Loucy (cell line): Measurements from ENCODE around the gene CDH24.

Source experiments
- EZH2phosphoT487 ChIP-seq: fragments of 200-600 bp; IDR thresholded peaks from 2 replicates; pipeline ENCODE4 v1.6.1; 2018; ENCODE audit warnings: antibody characterized with exemption, mild to moderate bottlenecking, moderate library complexity, borderline replicate concordance
- TF ChIP-seq, protein P1 (sequence below): fragments of 200-600 bp; sonication (generic); conservative IDR thresholded peaks from 2 replicates; pipeline ENCODE4 v1.5.1; 2014; ENCODE audit warnings: mild to moderate bottlenecking, antibody characterized with exemption, low read length

DNA sequence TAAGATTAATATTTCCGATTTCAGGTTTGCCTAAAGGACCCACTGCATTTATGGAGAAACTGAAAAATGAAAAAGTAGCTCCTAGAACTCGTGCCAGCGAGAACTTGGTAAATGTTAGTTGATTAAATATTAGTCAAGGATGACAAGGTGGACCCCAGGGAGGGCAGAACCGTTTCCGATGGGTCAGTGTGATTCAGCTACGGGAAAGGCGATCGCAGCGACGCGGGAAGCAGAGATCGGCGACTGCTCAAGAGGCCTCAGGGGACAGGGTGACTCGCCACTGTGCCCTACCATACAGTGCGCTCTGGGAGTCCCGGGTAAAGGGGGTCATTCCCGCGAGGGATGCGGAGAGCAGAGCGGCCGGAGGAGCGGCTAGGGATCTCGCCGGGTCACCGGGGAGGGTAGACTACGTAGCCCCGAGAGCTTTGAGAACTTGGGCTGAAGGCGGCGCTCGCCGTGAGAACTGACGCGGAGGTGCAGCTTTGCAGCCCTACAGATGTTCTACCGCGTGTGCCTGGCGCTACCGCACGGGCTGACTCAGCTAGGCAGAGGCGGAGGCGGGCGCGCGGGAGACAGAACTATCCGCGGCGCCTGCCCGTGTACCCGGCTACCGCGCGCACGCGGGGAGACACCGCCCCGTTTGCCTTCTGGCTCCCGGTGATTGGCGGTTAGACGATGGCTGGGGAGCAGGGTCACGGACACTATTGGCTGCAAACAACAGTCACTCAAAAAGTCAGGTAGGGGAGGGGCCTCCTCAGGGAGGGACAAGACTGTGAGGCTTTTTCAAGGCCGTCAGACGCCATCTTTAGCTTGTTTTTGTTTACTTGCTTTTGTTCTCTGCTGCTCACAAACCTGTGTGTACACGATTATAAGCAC, 50.5 kb downstream of the CDH24 start:
- TF ChIP-seq, protein P1, sequence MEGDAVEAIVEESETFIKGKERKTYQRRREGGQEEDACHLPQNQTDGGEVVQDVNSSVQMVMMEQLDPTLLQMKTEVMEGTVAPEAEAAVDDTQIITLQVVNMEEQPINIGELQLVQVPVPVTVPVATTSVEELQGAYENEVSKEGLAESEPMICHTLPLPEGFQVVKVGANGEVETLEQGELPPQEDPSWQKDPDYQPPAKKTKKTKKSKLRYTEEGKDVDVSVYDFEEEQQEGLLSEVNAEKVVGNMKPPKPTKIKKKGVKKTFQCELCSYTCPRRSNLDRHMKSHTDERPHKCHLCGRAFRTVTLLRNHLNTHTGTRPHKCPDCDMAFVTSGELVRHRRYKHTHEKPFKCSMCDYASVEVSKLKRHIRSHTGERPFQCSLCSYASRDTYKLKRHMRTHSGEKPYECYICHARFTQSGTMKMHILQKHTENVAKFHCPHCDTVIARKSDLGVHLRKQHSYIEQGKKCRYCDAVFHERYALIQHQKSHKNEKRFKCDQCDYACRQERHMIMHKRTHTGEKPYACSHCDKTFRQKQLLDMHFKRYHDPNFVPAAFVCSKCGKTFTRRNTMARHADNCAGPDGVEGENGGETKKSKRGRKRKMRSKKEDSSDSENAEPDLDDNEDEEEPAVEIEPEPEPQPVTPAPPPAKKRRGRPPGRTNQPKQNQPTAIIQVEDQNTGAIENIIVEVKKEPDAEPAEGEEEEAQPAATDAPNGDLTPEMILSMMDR = peak; percentile 39; the same call in 1 of the 2 replicates
- no peak for TF ChIP-seq EZH2phosphoT487
